HG02970 (cell line): ENCODE measurements around the gene CCDC197.

Experiments
- ATAC-seq: cut with Tn5 transposase; IDR thresholded peaks from one replicate; pipeline ENCODE4 v1.9.1; 2021; ENCODE audit warnings: mild to moderate bottlenecking, moderate library complexity, moderate number of reproducible peaks; ENCODE audit not compliant: unreplicated experiment, low FRiP score

Gene CCDC197

DNA sequence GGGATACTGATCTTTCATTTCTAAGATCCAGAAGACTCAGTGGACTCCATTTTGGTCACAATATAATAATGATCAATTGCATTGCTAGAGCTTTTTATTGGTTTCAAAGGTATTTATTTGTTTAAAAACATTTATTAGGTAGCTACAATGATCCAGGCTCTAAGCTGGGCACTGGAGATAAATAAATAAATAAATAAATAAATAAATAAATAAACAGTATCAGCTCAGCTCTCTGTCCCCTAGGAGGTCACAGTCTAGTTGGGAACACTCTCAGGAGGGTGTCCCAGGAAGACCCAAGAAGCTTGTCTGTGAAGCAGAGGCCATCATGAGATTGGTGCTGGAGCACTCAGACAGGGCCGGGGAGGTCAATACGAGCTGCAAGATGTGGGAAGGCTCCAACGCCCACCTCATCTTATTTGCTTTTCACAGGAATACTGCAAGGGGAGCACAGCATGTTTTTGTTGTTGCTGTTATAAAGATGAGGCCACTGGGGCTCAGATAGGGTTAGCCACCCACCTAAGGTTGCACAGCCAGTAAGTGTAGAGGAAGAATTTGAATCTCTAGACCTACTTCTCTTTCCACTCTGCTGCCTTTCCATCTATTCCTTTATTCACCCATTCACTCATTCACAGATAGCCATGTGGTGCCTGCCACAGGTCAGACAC lies 36.2 kb upstream of the CCDC197 start:
- ATAC-seq = no peak

DNA sequence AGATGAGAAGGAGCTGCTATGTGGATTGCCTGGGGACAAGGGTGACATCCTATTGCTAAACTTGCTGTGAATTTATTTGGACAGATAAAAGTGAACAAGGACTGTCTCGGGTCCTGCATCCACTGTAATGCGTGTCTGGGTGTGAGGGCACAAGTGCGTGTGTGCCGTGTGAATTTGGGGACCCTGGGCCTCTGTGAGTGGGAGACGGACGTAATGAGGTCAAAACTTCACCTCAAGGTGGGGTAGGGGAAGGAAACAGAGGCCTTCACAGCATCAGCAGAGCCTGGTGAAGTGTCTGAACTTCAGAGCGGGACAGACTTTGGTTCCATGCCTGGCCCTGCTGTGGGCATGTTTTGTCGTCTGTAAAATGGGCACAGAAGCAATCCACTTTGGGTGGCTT lies 35.5 kb upstream of the CCDC197 start:
- ATAC-seq = no peak

DNA sequence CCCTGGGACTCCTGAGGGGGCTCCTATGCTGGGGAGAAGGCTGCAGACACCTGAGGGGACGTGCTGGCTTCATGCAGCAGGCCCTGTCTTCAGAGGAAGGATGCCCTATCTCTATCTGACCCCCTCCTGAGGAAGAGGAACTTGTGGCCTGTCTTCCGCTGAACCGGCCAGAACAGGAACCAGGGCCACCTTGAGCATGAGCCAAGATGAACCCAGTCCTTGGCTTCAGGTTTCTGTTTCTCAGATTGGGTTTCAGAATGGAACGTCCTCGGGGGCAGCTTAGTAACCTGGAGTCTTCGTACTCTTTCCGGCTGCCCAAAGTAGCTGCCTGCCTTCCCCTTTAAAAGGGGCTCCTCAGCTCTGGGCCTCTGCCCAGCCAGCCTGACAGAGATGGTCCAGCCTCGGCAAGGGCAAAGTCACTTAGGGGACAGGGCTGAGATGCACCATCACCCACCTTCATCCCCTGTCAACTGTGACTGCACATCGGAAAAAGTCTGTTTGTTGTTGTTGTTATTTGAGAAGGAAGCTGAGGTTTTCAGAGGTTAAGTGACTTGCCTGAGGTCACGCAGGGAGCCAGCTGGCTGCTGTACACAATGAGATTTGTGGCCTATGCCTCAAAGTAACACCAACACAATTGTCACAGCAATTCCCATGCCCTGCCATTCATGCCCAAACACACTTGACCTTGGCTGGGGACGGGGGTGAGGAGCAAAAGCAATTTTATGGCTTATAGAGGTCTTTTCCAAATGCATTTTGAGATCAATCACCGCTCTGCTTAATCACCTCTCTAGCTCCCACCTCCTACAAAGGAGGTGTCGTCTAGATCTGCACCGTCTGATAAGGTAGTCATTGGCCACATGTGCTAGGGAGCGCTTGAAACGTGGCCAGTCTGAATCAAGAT lies 34.1 kb upstream of the CCDC197 start:
- peak; percentile 46 for ATAC-seq

DNA sequence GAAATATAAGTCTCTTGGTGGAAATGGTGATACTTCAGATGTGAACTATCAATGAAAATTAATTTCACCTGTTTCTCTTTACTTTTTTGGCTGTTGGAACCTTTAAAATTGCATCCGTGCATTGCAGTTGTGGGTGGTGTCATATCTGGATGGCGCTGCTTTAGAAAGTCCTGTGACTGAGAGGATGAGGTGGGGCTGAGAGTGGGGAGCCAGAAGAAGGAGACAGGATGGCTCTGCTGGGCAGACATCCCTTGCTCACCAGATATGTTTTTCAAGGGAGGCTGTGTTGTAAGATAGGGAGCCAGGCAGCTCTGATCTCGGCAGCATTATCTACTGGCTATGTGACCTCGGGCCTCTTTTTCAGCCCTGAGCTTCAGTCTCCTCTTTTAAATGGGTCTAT lies 33.4 kb upstream of the CCDC197 start:
- no peak for ATAC-seq

DNA sequence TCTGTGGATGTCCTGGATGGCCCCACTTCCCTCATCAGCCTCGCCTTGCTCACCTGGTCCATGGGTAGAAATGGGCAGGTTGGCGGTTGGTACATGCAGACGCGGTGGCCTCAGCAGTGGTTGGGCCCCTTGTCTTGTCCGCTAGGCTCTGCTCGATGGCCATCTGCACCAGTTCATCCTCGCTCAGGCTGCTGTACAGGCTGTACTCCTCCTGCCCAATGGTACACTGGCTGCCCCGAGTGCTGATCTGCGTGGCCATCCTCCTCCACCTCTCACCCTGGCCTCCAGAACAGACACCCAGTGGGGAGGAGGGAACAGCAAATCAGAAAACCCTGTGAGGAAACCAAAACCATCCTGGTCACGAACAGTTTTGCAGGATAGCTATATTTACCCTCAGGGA lies 32.8 kb upstream of the CCDC197 start:
- no peak for ATAC-seq

DNA sequence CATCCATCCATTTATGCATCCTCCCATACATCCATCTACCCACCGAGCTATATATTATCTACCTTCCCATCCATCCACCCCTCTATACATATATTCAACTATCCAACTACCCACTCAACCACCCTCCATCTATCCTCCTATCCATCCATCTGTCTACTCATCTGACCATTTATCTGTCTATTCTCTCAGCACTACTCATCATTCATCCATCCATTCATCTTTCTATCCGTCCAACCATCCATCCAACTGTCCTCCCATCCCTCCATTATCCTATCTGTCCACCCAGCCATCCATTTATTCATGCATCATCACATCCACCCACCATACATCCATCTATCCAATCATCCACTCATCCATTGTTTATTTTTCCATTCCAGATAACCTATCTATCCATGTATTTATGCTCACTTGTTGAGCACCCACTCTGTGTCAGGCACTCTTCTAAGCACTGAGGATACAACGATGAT lies 32.2 kb upstream of the CCDC197 start:
- no peak for ATAC-seq

DNA sequence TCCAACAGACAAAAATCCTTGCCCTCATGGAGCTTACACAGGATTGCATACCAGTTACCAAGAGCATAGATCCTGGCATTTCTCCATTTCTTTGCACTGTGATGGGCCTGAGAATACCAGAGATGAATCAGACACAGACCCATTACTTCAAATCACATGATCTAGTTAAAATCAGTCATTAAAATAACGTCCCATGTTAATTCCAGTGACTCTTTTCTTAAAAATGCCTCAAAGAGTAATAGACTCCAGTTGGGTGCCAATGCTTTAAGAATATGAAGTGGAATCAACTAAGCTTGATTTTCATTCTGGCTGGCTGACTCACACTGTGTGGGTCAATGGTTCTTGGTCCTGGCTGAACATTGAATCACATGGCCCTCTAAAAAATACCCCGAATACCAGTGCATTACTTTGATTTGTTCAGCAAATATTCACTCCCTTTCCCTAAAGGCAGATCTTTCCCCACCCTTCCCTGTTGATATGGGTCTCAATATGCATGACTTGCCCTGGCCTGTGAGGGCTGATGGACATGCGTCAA lies 31.7 kb upstream of the CCDC197 start:
- ATAC-seq = no peak

DNA sequence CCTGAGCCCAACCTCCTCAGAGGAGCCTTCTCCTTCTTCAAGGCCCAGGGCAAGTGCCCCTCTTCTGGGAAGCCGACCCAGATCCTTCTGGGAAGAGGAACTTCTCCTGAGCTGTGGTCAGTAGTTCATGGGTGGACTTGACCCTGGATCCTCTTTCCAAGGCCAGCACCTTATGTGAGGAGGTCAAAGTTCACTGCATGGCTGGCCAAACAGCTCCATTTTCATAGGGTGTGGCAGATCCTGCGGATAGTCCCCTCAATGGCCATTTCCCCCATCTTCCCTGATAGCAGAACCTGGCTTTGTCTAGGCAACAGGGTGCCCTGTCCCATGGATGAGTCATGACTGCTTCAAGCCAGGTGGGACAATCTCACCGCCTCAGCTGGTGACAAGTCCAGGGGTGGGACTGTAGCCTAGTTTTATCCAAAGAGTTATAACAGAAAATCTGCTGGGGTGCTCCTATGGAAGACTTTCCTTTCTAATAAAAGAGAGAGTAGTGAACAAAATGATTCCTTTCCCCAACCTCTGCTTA lies 31.1 kb upstream of the CCDC197 start:
- no peak for ATAC-seq

DNA sequence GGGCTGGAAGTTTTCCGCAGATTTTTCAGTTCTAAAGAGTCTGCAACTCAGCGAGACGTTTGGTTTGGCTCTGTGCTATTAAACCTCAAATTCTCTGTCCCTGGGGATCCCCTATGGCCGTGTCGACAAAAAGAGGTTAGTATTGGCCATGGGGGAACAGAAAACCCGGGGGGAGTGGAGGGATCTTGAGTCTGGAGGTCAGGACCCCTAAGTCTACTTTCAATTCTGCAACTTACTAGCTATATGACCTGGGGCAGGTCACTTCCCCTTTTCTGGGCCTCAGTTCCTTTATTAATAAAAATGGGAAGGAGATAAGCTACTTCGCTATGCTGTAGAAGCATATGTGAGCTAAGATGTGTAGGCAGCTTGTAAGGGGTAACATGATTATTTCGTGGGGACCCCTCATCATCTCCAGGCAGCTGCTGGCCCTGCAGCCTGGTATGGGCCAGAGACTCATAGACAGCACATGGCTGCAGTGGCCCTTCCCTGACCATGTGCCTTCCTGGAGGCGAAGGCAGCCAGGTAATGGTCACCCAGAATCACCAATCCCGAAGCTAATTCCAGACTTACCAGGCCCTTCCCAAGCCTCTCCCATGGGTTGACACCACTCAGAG lies 29.4 kb upstream of the CCDC197 start:
- peak; percentile 35 for ATAC-seq

DNA sequence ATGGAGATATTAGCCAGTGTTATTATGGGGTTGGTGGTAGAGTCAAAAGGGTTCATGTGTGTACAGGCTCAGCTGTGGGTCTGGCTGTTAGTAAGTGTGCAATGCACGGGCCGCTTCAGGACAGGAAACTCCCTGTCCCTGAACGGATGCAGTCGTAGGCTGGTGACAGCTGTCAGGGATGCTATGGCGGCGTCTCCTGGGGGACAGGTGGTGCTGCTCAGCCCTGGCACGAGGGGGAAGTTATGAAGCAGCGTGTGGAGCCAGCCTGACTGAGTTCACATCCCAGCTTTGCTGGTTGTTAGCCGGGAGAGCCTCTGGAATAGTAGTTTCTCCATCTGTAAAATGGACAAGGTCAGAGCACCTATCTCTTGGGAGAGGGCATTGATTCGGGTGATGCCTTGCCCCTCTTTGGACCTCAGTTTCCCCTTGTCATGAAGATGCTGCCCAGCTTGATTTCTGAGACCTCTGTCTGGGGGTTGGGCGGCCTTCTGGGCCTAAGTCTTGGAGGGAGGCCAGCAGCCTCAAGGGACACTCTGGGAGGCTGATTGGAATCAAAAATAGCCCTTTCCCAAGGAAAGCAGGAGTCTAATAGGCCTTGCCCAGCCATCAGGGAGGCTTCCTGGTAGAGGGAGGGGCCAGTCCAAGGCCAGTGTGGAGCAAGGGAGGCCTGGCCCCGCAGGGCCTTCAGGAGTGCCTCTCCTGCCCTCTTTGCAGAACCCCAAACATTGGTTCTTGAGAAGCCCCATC lies 27.8 kb upstream of the CCDC197 start:
- no peak for ATAC-seq

DNA sequence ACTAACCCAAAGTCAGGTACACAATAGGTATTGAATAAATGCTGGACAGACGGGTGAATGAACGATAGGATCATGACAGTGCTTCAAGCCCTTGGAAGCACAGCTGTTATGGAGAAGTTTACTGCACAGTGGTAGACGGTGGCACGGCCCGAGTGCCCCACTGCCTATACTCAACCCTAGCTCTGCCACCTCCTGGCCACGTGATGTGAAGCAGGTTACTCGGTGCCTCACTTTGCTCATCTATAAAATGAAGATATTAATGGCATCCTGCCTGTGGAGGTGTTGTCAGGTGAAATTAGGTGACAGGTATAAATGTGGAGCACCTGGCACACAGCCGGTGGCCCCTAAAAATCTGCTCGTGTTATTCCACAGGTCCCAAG lies 26.5 kb upstream of the CCDC197 start:
- peak; percentile 18 for ATAC-seq

DNA sequence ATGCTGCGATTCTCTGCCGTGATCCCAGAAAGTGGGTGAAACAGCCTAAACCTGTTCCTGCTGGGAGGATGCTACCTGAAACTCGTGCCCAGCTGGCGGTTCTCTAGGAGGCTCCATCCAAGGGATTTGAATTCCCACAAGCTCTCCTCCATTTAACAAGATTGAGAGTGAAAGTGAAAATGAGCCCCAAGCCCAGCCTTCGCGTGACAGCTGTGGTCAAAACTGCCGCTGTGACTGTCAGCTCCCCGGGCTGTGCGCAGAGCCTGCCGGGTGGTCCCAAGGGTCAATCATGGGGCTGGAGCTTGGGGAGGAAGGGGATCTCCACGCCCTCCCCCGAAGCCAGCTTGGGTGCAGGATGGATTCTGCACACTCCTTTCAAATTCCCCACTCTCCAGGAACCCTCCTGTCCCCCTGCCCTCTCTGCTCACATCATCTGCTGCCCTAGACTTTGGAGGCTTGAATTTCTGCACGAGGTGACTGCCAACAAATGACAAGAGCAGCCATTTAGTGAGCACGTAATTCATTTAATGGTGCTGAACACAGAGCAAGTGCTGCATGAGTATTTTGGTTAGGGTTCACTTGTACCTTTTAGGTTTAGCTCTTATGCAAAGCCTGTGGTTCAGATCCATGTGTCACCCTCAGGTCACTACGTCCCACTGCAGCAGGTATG lies 26.0 kb upstream of the CCDC197 start:
- peak; percentile 37 for ATAC-seq

DNA sequence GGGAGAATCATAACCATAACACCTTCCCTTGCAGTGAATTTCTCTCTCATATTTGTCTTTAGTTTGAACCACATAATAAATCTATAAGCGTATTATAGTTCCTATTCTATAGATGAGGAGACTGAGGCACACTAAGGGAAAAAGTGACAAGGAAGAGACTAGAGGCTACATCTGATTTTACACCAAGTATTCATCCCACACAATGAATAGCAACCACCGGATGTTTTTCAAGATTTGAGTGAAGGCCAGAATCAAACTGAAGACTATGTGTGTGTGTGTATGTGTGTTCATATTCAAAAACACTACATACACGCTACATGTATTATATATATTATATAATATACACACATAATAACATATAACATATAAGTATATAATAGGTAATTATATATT lies 25.5 kb upstream of the CCDC197 start:
- ATAC-seq = no peak

DNA sequence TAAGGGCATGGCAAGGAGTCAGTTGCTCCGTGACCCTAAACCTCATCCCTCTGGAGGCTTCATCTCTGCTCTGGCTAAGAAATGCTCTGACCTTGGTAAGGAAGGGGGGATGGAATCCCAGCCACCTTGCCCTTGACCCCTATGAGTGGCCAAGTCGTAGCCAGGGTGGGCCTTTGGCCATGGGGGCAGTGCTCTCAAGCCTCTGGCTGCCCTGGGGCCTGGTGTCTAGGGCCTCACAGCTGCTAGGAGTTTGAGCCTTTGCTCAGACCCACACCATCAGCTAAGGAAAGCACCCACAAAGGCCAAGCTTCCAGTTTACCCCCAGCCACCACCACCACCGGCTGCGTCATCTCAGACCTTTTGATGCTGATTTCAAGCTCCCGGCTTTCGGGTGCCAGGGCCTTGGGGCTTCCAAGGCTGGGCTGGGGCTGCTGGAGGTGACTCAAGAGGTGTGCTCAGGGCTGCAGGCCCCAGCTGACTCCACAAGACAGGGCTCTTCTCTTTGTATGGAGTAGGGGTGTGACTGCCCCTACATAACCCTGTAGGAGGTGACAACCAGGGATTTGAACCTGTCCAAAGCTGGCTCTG lies 24.4 kb upstream of the CCDC197 start:
- ATAC-seq = no peak

DNA sequence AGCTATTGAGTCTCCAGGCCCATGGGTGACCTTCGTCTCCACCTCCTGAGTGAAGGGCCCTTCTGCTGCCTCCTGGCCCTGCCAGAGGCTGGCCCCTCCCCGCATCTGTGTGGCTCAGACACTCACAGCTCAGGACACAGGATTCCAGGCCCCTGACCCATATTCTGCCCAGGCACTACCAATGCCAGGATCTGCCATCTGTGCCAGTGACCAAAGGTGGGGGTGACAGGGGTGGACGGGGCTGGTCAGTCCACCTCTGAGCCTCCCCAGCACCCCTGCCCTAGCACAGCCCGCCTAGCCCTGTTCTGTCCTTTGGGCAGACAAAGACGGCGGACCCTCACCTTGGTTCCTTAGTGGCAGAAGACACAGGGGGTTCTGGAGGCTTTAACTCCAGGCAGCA lies 23.5 kb upstream of the CCDC197 start:
- no peak for ATAC-seq

DNA sequence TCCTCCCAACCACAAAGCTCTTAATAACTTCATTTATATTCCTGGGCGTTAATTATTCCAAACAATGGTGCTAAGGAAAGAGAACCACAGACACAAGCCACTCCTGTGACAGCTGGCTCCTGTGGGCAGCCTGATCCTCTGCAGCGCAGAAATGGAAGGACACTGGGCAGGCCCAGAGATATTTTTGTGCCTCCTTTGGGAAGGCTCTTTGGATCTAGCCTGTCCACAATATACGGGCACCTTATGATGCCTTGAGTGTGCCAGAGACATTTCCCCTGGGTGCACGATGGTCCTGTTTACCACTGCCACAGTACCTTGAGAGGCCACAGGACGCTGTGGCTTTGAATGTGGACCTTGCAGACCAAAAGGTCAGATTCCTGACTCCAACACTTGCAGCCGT lies 22.8 kb upstream of the CCDC197 start:
- ATAC-seq = no peak

DNA sequence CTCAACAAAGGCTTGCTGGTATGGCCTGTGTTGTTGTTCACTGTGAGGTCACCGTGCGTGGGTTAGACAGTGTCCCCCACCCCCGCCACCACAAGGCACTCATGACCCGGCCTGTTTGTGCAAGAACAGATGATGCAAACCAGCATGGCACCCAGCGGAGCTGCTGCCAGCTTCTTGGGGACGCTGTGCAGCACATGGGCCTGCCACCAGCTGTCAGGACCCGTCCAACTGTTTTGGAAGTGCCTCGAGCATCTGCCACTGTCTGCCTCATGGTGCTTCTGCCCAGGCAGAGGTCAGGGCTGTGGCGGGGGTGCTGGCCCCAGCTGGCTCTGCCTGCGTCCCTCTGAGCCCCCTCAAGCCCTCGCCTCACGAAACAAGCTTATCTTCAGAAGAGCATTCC lies 22.3 kb upstream of the CCDC197 start:
- no peak for ATAC-seq

DNA sequence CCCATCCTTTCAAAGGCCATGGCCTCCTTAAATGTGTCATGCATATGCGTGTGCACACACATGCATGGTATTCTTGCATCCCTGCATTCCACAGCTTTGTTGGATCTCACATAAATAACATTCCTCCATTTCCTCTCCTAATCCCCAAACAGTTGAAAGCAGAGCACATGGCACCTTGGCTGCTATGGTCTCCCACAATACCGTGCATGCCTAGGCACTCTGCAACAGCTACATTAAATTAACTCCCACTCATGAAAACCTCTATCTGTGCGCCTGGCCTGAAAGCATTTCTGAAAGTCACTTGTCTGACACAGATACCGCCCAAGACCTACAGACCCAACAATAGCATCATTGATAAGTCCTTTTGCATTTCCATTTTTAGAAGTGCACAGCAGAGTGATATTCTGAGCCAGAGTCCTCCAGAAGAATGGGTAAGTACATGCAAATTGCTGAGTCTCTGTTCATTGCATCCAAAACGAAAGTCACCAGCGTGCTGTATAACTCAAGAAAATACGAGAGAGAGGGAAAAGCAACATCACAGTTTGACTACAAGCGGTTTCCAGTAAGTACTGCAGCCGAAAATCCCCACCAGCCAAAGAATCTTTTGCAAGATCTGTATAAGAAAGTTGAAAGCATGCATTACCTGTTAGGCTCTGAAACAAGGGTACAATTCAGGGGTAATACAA lies 21.2 kb upstream of the CCDC197 start:
- ATAC-seq = peak; percentile 40
